ENCODE measurements around the gene MOG. TPM values are rescaled to one million over a fixed set of nuclear protein-coding genes. Genes with fewer than 3 reads are reported as not detected.

Gene MOG
- total RNA-seq, 1 donor from 2014 or later, result under 0.01 TPM

Small RNAs within 50 kb of the gene (small RNA-seq; reads per million reads assigned to genes)
- 0.13 reads per million for gene SUMO2P1

Other genes starting within 250 kb of the MOG start
- not detected for gene OR12D1, start 242.2 kb upstream of the MOG start, total RNA-seq
- gene OR10C1, start 217.8 kb upstream of the MOG start, total RNA-seq, result not detected
- not detected for gene OR11A1, start 200.0 kb upstream of the MOG start, total RNA-seq
- under 0.01 TPM for gene OR2H1, start 199.9 kb upstream of the MOG start, total RNA-seq
- gene MAS1L, start 169.1 kb upstream of the MOG start, total RNA-seq, result not detected
- gene UBD, start 97.4 kb upstream of the MOG start, total RNA-seq, result not detected
- gene OR2H2, start 72.0 kb upstream of the MOG start, total RNA-seq, result not detected
- gene GABBR1, start 23.9 kb upstream of the MOG start, total RNA-seq, result 72.2 TPM
- not detected for gene ZFP57, start 24.1 kb downstream of the MOG start, total RNA-seq
- 0.82 TPM for gene HLA-F, start 66.3 kb downstream of the MOG start, total RNA-seq
- gene HLA-G, start 170.7 kb downstream of the MOG start, total RNA-seq, result not detected

Measured in frontal cortex (tissue), 1 donor.